Measurements from ENCODE around the gene PIK3R1.

The PIK3R1 gene

GRCh38 chr5:68270399-68270975 lies 54.9 kb downstream of the PIK3R1 start:
- H3K27me3 ChIP-seq, result no peaks in the 10 kb centered on the region
- H3K36me3 ChIP-seq, result peaks cover 6% of the 10 kb centered on the region
- no peak overlapping the region for H3K4me3 ChIP-seq (ENCODE audit: low read depth in 1 of 2, low read length in 1 of 2)
- peak overlapping the region; percentile 15 for H3K27ac ChIP-seq
- TF ChIP-seq CTCF (IDR thresholded peaks at IDR 0.05), result no peak
- H3K9me3 ChIP-seq, result no peaks in the 10 kb centered on the region
- H3K4me1 ChIP-seq (ENCODE audit: control insufficient read depth in 1 of 2, insufficient read depth in 1 of 2, low read depth in 1 of 2, low read length in 1 of 2), result peaks cover 36 to 64% of the 10 kb centered on the region in 2 experiments

- Histone ChIP-seq H3K4me1 (ENCODE audit: control insufficient read depth in 1 of 2, insufficient read depth in 1 of 2, low read depth in 1 of 2, low read length in 1 of 2) (peaks cover 36 to 64% of the 10 kb centered on the region in 2 experiments), H3K9me3 (no peaks in the 10 kb centered on the region), H3K36me3 (peaks cover 6% of the 10 kb centered on the region), H3K27me3 (no peaks in the 10 kb centered on the region), H3K4me3 (ENCODE audit: low read depth in 1 of 2, low read length in 1 of 2) (no peak overlapping the region), H3K27ac (no peak overlapping the region)
- TF ChIP-seq CTCF (IDR thresholded peaks at IDR 0.05), result no peak
These were observed 55.6 kb downstream of the PIK3R1 start for GRCh38 chr5:68271124-68271523.

- Histone ChIP-seq H3K4me3 (ENCODE audit: low read depth in 1 of 2, low read length in 1 of 2) (no peak overlapping the region), H3K4me1 (ENCODE audit: control insufficient read depth in 1 of 2, insufficient read depth in 1 of 2, low read depth in 1 of 2, low read length in 1 of 2) (peaks cover 24 to 60% of the 10 kb centered on the region in 2 experiments), H3K36me3 (peaks cover 11% of the 10 kb centered on the region), H3K27me3 (no peaks in the 10 kb centered on the region), H3K27ac (no peak overlapping the region), H3K9me3 (no peaks in the 10 kb centered on the region)
- TF ChIP-seq CTCF (IDR thresholded peaks at IDR 0.05), result no peak
These were observed 56.7 kb downstream of the PIK3R1 start for GRCh38 chr5:68272289-68272688.

- Histone ChIP-seq H3K4me3 (ENCODE audit: low read depth in 1 of 2, low read length in 1 of 2) (no peak overlapping the region), H3K4me1 (ENCODE audit: control insufficient read depth in 1 of 2, insufficient read depth in 1 of 2, low read depth in 1 of 2, low read length in 1 of 2) (peaks cover 27 to 60% of the 10 kb centered on the region in 2 experiments), H3K9me3 (no peaks in the 10 kb centered on the region), H3K27ac (peak overlapping the region; percentile 19), H3K36me3 (peaks cover 16% of the 10 kb centered on the region), H3K27me3 (no peaks in the 10 kb centered on the region)
- no peak for TF ChIP-seq CTCF (IDR thresholded peaks at IDR 0.05)
These were observed 58.3 kb downstream of the PIK3R1 start for GRCh38 chr5:68273717-68274409.

- no peak for TF ChIP-seq CTCF (IDR thresholded peaks at IDR 0.05)
- Histone ChIP-seq H3K9me3 (no peaks in the 10 kb centered on the region), H3K27me3 (no peaks in the 10 kb centered on the region), H3K4me1 (ENCODE audit: control insufficient read depth in 1 of 2, insufficient read depth in 1 of 2, low read depth in 1 of 2, low read length in 1 of 2) (peaks cover 27 to 57% of the 10 kb centered on the region in 2 experiments), H3K36me3 (peaks cover 27% of the 10 kb centered on the region), H3K4me3 (ENCODE audit: low read depth in 1 of 2, low read length in 1 of 2) (no peak overlapping the region), H3K27ac (peak overlapping the region; percentile 67)
These were observed 59.5 kb downstream of the PIK3R1 start for GRCh38 chr5:68274847-68275651.

Data from neutrophil (primary cell).